ENCODE data around the gene NID2.
A peak's percentile ranks its signal among the peaks of the same experiment; 100 is the strongest.

NID2 gene

GRCh38 chr14:52006361-52006760 lies 62.5 kb downstream of the NID2 start:
- no peak for TF ChIP-seq CTCF (IDR thresholded peaks at IDR 0.05; ENCODE audit: low read length, missing control alignments)
- H3K4me3 ChIP-seq (replicated peaks; ENCODE audit: low read depth, low read length): no peak overlapping the region
- DNase-seq (ENCODE audit: low read depth): no peak

- no peak overlapping the region for H3K4me3 ChIP-seq (replicated peaks; ENCODE audit: low read depth, low read length)
- no peak for TF ChIP-seq CTCF (IDR thresholded peaks at IDR 0.05; ENCODE audit: low read length, missing control alignments)
Observed at GRCh38 chr14:52005625-52006024, 63.2 kb downstream of the NID2 start.

GRCh38 chr14:52003324-52003723 lies 65.5 kb downstream of the NID2 start:
- H3K4me3 ChIP-seq (replicated peaks; ENCODE audit: low read depth, low read length): no peak overlapping the region
- DNase-seq (ENCODE audit: low read depth): peak; percentile 90
- no peak for TF ChIP-seq CTCF (IDR thresholded peaks at IDR 0.05; ENCODE audit: low read length, missing control alignments)

More at GRCh38 chr14:52005625-52006024, 63.2 kb downstream of the NID2 start:
- DNase-seq (ENCODE audit: low read depth): no peak

- no peak overlapping the region for H3K4me3 ChIP-seq (replicated peaks; ENCODE audit: low read depth, low read length)
- no peak for DNase-seq (ENCODE audit: low read depth)
- TF ChIP-seq CTCF (IDR thresholded peaks at IDR 0.05; ENCODE audit: low read length, missing control alignments): no peak
Observed at GRCh38 chr14:52002542-52002941, 66.3 kb downstream of the NID2 start.

GRCh38 chr14:52000696-52001095 lies 68.2 kb downstream of the NID2 start:
- no peak overlapping the region for H3K4me3 ChIP-seq (replicated peaks; ENCODE audit: low read depth, low read length)
- no peak for TF ChIP-seq CTCF (IDR thresholded peaks at IDR 0.05; ENCODE audit: low read length, missing control alignments)
- no peak for DNase-seq (ENCODE audit: low read depth)

GRCh38 chr14:52000019-52000582 lies 68.8 kb downstream of the NID2 start:
- H3K4me3 ChIP-seq (replicated peaks; ENCODE audit: low read depth, low read length): no peak overlapping the region
- no peak for DNase-seq (ENCODE audit: low read depth)
- TF ChIP-seq CTCF (IDR thresholded peaks at IDR 0.05; ENCODE audit: low read length, missing control alignments): no peak

- H3K4me3 ChIP-seq (replicated peaks; ENCODE audit: low read depth, low read length): no peak overlapping the region
- no peak for TF ChIP-seq CTCF (IDR thresholded peaks at IDR 0.05; ENCODE audit: low read length, missing control alignments)
- peak; percentile 28 for DNase-seq (ENCODE audit: low read depth)
Observed at GRCh38 chr14:51999084-51999483, 69.8 kb downstream of the NID2 start.

Data from fibroblast of pulmonary artery (primary cell).